SK-MEL-5 (cell line): ENCODE measurements around the gene RASD2. TPM values are rescaled to one million over a fixed set of nuclear protein-coding genes. Genes with fewer than 3 reads are reported as not detected.
A peak's percentile ranks its signal among the peaks of the same experiment; 100 is the strongest.

Source experiments
- DNase-seq: peaks from one replicate; pipeline ENCODE4 v3.0.0-alpha.2; 2016; ENCODE audit warnings: low read depth, low spot score
- in situ Hi-C: cut with HindIII; loops from 2 replicates; pipeline ENCODE4 v1.10.0; 2016; ENCODE audit warnings: low sequenced_read_pairs, high pct_unique_total_duplicates, low pct_unique_long_range_greater_than_20kb
- total RNA-seq: library from RNA; depleted of rRNA; stranded (reverse); fragments of >200 nt; shearing (Covaris generic); gene quantifications from 2 replicates; pipeline ENCODE4 v1.2.3, GENCODE V29; 2014

The RASD2 gene
- total RNA-seq, 1 experiment from 2014 or later = 0.37 TPM

- in situ Hi-C loops = no loop called here
- DNase-seq = no peak
Observed at GRCh38 chr22:35516723-35517122, 23.9 kb upstream of the RASD2 start.

DNA sequence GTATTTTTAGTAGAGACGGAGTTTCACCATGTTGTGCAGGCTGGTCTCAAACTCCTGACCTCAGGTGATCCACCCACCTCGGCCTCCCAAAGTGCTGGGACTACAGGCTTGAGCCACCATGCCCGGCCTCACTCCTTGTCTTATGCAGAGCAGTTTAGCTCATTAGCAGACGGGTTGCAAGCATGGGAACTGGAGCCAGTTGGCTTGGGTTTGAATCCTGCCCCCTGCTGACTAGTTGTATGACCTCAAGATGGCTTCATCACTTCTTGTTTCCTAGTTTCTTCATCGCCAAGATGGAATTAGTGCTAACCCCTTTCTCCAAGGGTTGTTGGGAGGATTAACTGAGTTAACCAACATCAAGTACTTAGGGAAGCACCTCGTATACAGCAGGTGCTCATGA, 23.4 kb upstream of the RASD2 start:
- peak; percentile 54 for DNase-seq
- in situ Hi-C loops = no loop called here

DNA sequence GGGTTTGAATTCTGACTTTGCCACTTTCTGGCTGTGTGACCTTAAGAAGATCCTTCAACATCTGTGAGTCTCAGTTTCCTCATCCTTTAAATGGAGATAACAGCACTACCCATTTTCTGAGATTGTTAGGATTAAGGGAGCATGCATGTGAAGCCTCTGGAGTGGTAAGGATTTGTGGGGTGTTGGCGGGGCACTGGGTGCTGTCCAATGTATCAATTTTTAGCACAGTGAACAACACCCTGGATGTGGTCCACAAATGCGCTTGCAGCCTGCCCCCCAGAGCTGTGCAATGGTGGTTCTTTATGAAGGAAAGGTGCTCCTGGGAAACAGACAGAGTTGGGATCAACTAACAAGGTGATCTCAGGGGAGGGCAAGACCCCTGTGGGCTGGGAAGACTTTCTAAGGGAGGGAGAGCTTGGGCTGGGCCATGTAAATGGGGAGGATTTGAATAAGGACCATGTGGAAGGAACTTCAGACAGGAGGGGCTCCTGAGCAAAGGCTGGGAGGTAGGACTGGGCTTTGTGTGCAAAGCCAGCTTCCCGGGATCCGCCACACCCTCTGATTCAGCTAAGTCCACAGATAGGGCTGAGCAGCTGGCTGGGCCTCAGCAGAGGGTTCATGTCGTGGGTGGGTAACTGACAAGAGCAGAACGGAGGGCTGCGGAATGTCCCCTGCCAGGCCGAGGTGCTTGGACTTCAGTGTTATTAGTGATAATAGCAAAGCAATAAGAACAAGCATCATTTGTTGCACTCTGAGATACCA, 22.7 kb upstream of the RASD2 start:
- in situ Hi-C loops = no loop called here
- no peak for DNase-seq

DNA sequence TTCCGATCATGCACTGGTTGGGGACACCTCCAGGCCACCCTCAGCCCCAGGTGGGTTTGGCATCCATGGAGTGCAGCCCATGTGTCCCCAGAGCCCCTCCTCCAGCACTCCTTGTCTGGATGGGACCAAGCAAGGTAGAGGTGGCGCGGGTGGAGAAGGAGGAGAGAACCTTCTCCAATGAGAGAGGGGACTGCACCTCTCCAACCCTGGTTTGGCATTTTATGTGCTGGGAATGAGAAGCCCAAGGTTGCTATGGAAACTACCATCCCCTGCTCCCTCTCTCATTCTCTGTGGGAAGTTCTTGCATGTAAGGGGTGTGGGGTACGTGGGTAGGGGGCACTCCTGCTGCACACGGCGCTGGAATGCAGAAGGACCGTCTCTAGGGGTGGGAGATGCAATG, 21.8 kb upstream of the RASD2 start:
- in situ Hi-C loops = no loop called here
- no peak for DNase-seq

DNA sequence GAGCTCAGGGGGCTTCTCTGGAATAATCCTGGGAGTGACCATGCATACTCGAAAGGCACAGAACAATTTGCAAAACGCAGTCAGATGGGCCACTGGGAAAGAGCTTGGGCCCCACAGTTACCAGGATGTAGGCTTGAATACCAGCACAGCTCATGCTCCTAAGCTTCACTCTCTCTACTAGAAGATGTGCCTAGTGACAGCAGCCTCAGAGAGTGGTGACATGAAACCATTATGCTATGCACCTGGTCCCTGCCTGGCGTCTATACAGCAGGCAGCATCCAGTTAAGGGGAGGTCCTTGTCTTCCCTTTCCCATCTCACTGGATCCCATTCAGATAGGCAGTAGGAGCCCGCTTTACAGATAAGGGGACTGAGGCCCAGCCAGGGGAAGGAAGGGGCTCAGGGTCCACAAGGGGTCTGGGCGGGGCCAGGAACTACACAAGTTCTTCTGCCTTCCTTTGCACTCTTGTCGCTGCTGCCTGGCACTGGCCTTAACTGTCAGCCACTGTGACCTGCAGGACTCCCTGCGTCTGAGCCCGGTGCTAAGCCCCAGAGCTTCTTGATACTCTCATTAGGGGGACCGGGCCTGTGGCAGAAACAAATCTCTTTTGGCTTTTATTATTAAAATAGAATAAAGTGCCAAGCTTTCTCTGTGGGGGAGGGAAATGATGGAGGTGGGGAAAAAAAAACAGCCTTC, 21.2 kb upstream of the RASD2 start:
- no peak for DNase-seq
- in situ Hi-C loops = no loop called here

DNA sequence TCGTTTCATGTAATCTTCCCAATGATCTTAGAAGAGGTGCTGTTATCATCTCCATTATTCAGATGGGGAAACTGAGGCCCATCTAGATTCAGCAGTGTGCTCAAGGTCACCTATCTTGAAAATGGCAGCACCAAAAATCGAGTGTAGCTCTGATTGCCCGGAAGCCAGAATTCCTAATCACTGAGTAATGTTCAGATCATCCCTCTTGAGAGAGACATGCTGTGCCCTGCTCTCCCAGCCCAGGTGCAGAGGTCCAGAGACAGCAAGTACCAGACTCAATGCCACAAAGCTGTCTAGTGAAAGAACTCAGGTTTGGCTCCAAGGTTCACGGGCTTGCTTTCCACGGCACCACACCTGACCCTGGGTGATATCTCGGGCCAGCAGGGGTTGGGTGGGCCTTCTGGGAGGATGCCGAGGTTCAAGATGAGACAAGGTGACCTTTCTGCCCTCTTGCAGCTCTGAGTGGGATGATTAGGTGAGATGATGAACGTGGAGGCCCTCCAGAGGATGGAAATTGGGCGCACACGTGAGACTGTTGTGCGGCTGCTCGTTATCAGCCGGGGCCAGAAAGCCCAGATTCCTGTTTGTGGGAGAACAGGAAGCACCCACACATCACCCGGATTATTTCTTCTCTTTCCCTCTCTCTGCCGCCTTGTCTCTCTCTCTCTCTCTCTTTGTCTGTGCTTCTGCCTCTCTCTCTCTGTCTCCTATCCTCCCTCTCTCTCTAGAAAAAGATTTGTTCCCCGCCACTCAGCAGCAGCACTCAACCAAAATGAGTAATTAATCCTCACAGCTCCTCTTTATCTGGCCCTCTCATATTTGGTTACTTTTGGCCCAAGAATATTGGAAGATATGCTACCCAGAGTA, 19.0 kb upstream of the RASD2 start:
- in situ Hi-C loops = no loop called here
- DNase-seq = no peak

- no peak for DNase-seq
- in situ Hi-C loops = no loop called here
Observed at GRCh38 chr22:35522225-35523149, 18.1 kb upstream of the RASD2 start.

GRCh38 chr22:35523167-35523947, 17.3 kb upstream of the RASD2 start:
- DNase-seq = no peak
- in situ Hi-C loops = no loop called here

DNA sequence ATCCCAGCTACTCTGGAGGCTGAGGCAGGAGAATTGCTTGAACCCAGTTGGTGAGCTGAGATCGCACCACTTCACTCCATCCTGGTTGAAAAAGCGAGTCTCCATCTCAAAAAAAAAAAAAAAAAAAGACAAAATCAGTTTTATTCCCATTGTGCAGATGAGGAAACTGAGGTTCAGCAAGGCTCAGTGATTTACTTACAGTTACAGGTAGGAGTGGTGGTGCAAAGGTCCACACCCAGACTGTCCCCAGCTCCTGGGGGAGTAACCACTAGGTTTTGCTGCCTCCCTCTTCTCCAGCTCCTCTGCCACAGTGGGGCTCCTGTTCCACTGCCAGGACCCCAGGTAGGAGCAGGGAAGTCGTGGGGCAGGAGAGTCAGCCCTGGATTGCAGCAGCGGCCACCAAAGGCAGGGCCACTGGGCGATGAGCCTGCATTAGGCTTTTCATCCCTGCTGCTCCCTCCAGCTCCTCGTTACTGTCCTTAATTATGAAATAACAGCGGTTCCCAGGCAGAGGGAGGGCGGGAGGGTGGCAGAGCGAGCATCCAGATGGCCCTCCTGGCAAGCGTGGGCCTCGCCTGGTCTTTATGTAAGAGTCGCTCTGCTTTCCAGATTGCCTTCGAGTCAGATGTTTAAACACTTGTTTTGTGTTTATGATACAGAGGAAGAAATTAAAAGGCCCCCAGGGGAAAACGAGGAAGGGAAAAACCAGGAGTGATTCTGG, 15.5 kb upstream of the RASD2 start:
- in situ Hi-C loops = no loop called here
- DNase-seq = no peak

- in situ Hi-C loops = no loop called here
- DNase-seq = no peak
Observed at GRCh38 chr22:35525687-35526332, 14.8 kb upstream of the RASD2 start.

DNA sequence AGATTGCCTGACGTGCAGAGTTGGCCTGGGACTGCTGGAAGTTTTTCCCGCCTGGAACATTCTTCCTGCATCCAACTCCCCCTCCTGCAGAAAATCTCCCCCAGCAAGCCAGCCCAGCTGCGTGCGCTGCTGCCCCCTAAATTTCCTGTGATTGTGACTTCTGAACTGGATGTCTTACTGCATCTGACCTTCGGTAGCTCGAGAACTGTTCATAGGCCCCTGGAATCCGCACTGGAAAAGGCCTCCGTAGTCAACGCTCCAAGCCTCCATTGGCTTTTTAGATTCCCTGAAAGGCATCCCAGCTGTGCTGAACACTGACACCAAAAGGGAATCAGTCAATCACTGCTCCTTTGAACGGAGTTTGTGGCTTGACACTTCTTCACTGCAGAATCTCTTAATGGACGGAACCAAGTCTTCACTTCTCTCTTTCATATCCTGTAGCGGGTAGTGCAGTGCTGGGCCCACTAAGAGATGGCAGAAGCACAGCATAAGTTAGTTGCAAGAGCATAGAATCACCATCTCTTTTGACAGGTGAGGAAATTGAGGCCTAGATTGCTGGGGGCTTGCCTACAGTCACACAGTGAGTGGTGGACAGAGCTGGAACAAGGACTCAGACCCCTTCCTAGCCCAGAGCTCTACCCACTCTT, 14.2 kb upstream of the RASD2 start:
- in situ Hi-C loops = no loop called here
- no peak for DNase-seq

GRCh38 chr22:35528927-35529326, 11.7 kb upstream of the RASD2 start:
- in situ Hi-C loops = no loop called here
- DNase-seq = no peak

DNA sequence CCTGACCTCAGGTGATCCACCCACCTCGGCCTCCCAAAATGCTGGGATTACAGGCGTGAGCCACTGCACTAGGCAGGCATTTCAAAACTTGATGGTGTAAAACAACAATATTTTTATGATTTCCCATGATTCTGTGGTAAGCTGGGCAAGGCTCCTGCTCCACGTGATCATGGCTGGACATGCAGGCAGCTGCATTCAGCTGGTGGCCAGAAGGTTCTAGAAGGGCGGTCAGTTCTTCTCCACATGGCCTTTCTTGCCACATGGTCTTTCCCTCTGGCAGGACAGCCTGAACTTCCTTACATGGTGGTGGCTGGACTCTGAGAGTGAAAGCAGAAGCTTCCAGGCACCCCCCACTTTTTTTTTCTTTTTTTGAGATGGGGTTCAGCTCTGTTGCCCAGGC, 9.9 kb upstream of the RASD2 start:
- in situ Hi-C loops = no loop called here
- no peak for DNase-seq

DNA sequence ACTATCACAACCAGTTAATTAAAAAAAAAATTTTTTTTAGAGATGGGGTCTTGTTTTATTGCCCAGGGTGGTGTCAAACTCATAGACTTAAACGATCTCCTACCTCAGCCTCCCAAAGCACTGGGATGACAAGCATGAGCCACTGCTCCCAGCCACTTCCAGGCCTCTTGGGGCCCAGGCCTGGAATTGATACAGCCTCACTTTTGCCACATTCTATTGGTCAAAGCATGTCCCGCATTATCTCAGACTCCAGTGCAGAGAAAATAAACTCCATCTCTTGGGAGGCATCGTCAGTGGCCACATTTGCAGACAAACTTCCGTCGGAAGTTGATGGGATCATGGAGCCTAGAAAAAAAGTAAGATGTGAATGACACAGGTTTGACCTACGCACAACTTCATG, 9.4 kb upstream of the RASD2 start:
- in situ Hi-C loops = no loop called here
- DNase-seq = no peak

- DNase-seq = no peak
- in situ Hi-C loops = no loop called here
Observed at GRCh38 chr22:35531676-35532075, 9.0 kb upstream of the RASD2 start.
